Urothelium cell line (cell line): Measurements from ENCODE around the gene TBX5.

Experiments used
- DNase-seq: peaks from one replicate; pipeline ENCODE4 v3.0.0; 2011; ENCODE audit warnings: low spot score, mixed read lengths
- FAIRE-seq: peaks from 2 replicates; lab custom pipeline; 2011; peaks lifted over from hg19 to GRCh38; lab: Jason Lieb, UNC

The TBX5 gene

GRCh38 chr12:114434341-114434740, 28.4 kb upstream of the TBX5 start:
- DNase-seq: no peak
- no peak for FAIRE-seq

- DNase-seq (no peak), FAIRE-seq (peak; percentile 9)
These were observed 26.0 kb upstream of the TBX5 start for GRCh38 chr12:114431902-114432301.

GRCh38 chr12:114430306-114430705, 24.4 kb upstream of the TBX5 start:
- FAIRE-seq (no peak), DNase-seq (peak; percentile 79)

- no peak for FAIRE-seq
These were observed 19.2 kb upstream of the TBX5 start for GRCh38 chr12:114425031-114425626.

GRCh38 chr12:114420944-114421335, 15.0 kb upstream of the TBX5 start:
- FAIRE-seq: no peak

More at GRCh38 chr12:114425031-114425626, 19.2 kb upstream of the TBX5 start:
- DNase-seq: no peak

GRCh38 chr12:114420182-114420943, 14.4 kb upstream of the TBX5 start:
- DNase-seq (no peak), FAIRE-seq (no peak)

More at GRCh38 chr12:114420944-114421335, 15.0 kb upstream of the TBX5 start:
- DNase-seq: no peak

GRCh38 chr12:114416028-114416427, 10.1 kb upstream of the TBX5 start:
- DNase-seq: no peak
- FAIRE-seq: no peak

- DNase-seq: no peak
- FAIRE-seq: no peak
These were observed 9.6 kb upstream of the TBX5 start for GRCh38 chr12:114415525-114415868.

- no peak for FAIRE-seq
- no peak for DNase-seq
These were observed 9.1 kb upstream of the TBX5 start for GRCh38 chr12:114414866-114415524.

- FAIRE-seq (no peak), DNase-seq (no peak)
These were observed 8.3 kb upstream of the TBX5 start for GRCh38 chr12:114414031-114414865.

- no peak for DNase-seq
- FAIRE-seq: no peak
These were observed 7.1 kb upstream of the TBX5 start for GRCh38 chr12:114412825-114413749.

- FAIRE-seq: no peak
- no peak for DNase-seq
These were observed 6.4 kb upstream of the TBX5 start for GRCh38 chr12:114412307-114412706.

- DNase-seq (no peak), FAIRE-seq (no peak)
These were observed 5.3 kb upstream of the TBX5 start for GRCh38 chr12:114411071-114411837.

- no peak for FAIRE-seq
- DNase-seq: no peak
These were observed 4.1 kb upstream of the TBX5 start for GRCh38 chr12:114409852-114410600.

GRCh38 chr12:114408886-114409851, 3.2 kb upstream of the TBX5 start:
- DNase-seq (no peak), FAIRE-seq (no peak)

GRCh38 chr12:114408471-114408885, 2.5 kb upstream of the TBX5 start:
- DNase-seq: no peak
- FAIRE-seq: no peak

GRCh38 chr12:114407842-114408411, 2.0 kb upstream of the TBX5 start:
- DNase-seq: no peak
- FAIRE-seq: no peak
